HG03064 (cell line): Measurements from ENCODE around the gene ADIPOR2.
"Not testable (repeated sequence)": the region's sequence is repeated elsewhere in the genome, so short reads cannot be mapped to it uniquely, and the experiment has no call there.

ENCODE experiments used
- ATAC-seq: cut with Tn5 transposase; IDR thresholded peaks from one replicate; pipeline ENCODE4 v1.9.1; 2021; ENCODE audit warnings: low read depth; ENCODE audit not compliant: unreplicated experiment

Gene ADIPOR2

DNA sequence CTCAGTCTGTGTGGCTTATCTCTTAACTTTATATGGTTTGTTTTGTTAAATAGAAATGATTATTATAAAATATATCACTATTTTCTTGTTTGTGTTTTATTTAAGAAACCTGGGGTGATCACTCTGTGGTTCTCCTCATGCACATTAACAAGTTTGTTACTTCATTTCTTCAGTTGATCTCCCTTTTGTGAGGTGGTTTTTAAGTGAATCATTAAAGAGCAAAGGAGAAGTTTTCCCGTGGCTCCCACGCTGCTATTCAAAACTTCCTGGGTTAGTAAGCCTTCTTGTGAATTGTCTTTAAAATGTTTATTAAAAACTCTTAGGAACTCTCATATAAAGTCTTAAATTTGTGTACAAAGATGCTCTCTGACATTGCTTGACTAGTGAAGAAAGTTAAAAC is 11.8 kb downstream of the ADIPOR2 start:
- ATAC-seq, result no peak

DNA sequence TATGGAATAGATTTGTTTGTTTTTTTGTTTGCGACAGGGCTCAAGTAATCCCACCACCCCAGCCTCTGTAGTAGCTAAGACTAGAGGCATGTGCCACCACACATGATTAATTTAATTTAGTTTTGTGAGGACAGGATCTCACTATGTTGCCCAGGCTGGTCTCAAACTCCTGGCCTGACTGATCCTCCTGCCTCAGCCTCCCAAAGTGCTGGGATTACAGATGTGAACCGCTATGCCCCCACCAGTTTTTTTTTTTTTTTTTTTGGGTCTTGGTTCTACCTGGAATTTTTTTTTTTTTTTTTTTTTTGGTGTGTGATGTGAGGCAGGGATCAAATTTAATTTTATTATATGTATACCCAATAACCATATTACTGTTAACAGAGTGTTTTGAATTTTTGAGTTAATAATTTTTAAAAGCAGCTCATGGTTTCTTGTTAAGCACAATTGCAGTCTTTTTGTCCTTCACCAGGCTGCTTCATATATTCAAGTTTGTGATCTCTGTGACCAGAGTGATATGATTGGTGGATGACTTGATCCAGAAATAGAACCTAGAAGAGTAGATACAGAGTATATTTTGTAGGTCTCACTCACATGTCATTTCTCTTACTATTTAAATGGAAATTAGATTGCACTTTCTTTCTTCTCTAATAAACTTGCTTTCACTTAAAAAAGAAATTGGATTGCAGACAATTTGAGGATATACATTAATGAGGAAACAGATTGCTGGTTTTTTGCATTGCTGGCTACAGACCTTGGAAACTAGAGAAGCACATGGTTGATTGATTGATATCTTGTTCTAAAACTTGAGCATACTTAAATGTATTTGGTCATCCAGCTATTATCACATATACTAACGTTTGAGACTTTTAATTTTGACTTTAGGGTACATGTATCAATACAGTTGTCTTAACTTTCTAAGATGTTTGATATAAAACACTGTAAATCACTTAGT is 13.2 kb downstream of the ADIPOR2 start:
- no peak for ATAC-seq

DNA sequence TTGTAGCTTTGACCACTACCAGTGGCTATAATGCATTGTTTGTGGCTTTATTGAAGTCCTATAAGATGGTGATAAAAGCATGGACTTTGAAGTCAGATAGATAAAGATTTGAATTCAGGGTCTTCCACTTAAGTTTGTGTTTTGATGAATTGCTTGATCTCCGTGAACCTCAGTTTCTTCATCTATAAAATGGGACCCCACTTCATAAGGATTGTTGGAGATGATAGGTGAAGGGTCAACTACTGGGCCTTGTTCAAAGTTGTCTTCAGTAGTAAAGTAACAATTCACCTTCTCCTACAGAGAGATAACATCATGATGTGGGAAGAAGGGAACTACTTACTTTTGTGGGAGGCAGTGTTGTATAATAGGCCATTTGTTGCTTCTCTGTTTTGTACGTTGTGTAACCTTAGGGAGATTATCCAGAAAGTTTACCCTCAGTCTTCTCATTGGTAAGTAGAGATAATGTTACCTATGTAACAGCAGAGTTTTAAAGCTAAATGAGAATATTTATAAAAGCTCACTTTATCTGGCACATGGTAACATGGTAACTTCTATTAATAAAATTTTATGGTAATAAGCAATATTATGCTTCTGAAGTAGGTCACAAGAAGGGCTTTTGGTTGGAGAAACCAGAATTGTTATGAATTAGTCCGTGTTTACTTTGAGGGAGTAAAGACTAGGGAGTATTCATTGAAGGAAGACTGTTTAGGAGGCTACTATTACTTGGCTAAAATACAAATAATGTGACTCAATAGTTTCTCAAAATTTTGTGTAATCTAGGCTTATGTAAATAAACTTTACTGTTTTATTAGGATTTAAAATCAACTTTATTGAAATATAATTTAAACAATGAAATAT is 15.1 kb downstream of the ADIPOR2 start:
- no peak for ATAC-seq

DNA sequence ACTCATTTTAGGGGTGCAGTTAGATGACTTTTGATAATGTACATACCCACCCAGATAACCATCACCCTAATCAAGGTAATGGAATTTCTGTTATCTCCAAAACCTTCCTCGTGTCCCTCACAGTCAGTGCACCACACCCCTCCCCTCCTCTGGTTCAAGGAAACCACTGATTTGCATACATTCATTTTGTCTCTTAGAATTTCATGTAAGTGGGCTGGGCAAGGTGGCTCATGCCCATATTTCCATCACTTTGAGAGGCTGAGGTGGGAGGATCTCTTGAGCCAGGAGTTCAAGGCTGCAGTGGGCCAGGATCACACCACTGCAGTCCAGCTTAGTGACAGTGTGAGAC is 15.7 kb downstream of the ADIPOR2 start:
- no peak for ATAC-seq

DNA sequence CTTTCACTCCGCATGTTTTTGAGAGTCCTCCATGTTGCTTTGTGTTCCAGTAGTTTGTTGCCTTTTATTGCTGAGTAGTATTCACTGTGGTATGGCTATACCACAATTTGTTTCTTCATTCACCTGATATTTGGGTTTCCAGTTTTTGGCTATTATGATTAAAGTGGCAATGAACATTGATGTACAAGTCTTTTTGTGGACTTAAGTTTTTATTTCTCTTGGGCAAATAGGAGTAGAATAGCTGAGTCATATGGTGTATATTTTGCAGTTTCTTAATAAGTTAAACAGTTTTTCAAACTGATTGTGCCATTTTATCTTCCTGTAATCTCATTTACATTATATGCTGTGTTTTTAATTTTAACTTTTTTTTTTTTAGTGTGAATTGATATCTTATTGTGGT is 16.2 kb downstream of the ADIPOR2 start:
- no peak for ATAC-seq

DNA sequence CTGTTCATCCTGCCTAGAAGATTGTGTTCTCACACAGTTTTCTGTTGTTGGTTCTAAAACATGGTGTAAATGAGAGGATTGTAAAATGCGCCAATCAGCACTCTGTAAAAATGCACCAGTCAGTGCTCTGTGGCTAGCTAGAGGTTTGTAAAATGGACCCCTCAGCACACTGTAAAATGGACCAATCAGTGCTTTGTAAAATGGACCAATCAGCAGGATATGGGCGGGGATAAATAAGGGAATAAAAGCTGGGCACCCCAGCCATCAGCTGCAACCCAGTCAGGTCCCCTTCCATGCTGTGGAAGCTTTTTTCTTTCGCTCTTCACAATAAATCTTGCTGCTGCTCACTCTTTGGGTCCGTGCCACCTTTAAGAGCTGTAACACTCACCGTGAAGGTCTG is 19.1 kb downstream of the ADIPOR2 start:
- not testable (repeated sequence) for ATAC-seq

DNA sequence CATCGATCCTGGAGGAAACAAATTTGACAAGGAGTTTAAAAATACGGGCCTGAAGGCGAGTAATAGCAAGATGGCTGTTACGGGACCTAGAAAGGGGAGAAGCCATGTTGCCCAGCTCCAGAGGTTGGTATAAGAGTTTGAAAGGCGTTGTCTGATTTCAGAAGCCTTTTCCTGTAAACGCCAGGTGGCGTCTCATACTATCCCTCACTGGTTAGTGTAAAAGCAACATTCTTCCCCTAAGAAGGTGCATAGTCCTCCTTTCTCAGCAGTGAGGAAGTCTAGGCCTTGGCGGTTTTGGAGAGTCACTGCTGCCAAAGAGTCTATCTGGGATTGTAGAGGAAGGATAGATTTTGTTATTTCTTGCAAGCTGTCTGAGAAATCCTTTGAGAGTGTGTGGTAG is 20.0 kb downstream of the ADIPOR2 start:
- ATAC-seq, result not testable (repeated sequence)

DNA sequence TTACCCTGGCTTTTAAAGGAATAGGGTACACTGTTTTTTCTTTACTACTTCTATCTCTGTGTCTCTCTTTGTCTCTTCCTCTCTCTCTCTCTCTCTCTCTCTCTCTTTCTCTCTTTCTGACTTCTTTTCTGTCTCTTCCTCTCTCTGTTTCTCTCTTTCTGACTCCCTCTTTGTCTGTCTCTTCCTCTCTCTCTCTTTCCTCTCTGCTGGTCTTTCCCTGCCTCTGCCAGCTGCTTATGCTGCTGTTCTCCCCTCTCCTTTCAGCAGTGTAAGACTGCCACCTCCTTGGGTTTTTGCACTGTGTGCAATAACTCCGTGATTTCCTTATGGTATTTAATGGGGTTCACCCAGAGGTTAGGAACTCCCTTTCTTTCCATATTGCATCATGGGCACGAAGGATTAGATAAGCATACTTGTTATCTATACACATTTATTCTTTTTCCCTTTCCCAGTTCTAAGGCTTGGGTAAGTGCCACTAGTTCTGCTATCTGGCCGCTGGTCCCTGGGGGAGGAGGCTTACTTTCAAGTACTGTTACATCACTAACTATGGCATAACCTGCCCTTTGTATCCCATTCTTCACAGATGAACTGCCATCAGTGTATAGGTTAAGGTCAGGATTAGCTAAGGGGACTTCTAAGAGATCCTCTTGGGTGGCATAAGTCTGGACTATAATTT is 20.8 kb downstream of the ADIPOR2 start:
- not testable (repeated sequence) for ATAC-seq

DNA sequence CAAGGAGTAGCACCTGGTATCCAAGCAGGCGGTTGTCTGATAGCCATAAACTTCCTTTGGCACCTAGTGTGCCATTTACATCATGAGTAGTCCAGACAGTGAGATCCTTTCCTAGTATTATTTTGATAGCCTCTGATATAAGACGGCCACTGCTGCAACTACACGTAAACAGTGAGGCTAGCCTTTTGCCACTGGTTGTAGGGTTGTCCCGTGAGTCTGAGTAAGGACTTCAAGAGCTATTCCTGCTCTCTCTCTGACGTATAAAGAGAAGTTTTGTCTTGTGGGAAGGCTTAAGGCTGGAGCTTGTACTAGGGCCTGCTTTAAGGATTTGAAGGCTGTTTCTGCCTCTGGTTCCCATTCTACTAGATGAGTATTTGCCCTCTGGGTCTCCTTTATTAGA is 21.4 kb downstream of the ADIPOR2 start:
- ATAC-seq, result not testable (repeated sequence)

DNA sequence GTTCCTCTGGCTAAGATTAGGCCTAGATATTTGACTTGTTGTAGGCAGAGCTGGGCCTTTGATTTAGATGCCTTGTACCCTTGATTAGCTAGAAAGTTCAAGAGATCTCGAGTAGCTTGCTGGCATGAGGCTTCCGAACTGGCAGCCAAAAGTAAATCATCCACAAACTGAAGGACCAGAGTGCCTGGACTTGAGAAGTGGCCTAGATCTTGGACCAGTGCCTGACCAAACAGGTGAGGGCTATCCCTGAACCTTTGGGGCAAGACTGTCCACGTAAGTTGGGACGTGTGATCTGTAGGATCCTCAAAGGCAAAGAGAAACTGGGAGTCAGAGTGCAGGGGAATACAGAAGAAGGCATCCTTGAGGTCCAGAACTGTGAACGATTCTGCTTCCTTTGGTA is 22.0 kb downstream of the ADIPOR2 start:
- ATAC-seq, result not testable (repeated sequence)

DNA sequence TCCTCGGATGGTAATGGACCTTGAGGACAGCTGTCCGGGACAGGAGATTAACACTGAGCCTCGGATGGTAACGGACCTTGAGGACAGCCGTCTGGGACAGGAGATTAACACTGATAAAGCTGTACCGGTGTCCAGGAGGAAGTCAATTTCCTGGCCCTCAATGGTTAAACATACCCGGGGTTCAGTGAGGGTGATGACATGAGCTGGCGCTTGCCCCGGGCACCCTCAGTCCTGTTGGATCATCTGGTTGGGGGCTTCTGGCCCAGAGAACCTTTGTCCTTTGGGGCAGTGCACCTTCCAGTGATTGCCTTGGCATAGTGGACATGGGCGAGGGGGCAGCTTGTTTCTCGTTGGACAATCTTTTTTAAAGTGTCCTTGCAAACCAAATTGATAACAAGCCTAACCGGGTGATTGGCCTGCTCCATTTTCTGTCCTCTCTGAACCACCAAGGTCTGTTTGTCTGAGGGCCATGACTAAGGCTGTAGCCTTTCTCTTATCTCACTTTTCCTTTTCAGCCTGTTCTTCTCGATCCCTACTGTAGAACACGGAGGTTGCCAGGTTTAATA is 23.0 kb downstream of the ADIPOR2 start:
- not testable (repeated sequence) for ATAC-seq

DNA sequence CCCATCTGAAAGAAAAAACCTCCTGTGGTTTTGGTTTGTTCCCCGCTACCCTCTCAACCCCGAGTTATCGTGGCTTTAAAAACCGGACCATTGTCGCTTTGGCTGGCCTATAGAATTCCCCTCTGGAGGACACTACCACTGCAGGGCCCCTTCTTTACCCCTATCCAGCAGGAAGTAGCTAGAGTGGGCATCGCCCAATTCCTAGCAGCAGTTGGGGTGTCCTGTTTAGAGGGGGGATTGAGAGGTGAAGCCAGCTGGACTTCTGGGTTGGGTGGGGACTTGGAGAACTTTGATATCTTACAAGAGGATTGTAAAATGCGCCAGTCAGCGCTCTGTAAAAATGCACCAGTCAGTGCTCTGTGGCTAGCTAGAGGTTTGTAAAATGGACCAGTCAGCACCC is 24.6 kb downstream of the ADIPOR2 start:
- not testable (repeated sequence) for ATAC-seq

DNA sequence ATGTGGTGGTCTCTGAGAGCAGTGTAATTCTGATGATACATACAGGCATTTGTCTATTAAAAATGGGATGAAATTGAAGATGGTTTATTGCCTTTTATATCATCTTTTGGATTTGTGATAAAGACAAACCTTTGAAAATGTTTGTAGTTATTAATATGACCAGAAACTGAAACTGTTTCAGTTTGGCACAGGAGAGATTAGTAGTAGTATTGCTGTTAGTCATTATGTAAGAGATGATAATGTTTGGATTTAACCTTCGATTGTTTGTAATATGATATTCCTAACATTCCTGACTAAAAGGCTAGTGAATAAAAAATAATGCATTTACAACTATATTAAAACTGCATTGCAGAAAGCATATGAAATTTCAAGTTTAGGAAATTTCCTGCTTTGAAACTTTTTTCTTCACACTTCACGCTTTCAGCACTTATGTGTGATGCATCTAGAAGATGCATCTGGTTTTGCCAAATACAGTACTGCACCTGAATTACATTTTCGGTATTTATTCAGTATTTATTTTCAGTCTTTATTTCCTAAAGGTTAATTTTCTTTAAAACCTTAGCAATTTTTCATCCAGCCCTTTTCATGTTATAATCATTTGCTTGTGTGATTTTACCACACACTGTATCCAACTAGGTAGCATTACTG is 25.5 kb downstream of the ADIPOR2 start:
- ATAC-seq, result no peak

DNA sequence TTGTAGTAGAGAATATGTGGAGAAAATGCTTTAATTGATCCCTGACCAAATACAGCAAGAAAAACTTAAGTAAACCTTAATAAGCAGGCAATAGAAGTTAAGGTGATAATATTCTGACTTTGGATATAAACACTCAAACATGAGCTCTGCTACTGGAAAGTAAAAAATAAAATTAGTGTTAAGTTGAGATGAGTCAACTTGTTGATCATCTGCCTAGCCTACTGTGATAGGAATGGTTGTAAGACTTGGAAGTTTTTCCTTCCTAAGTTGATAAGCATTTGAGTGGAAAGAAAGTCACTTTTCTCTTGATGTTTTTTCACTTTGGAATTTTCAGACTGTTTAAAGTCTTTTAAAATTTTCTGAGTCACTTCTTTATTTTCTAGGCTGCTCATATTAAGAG is 26.0 kb downstream of the ADIPOR2 start:
- ATAC-seq, result no peak

DNA sequence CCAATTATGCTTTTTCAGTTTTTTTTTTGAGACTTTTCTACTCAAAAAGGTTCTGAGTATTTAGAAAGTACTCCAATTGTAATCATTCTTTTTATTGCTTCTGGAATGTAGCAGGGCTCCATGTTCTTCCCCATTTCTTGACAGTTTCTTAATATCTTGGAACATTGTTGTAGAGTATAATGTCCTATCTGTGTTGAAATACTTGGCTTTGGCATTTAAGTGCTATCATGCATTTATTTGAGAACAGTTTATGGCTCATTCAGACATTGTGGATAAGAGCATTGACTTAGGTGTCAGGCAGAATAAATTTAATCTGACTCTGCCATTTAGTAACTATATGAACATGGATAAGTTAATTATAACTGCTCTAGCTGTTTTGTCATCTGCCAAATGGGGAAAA is 28.3 kb downstream of the ADIPOR2 start:
- ATAC-seq, result no peak

DNA sequence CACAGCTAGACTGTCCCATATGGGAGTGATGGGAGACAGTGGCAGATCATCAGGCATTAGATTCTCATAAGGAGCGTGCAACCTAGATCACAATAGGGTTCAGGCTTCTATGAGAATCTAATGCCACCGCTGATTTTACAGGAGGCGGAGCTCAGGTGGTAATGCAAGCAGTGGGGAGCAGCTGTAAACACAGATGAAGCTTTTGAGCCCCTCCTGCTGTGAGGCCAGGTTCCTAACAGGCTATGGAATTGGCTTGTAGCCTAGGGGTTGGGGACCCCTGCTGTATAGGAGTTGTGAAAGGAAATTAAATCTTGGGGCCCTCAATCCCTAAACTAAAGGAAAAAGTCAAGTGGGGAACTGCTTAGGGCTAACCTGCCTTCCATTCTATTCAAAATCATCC is 29.6 kb downstream of the ADIPOR2 start:
- ATAC-seq, result no peak

DNA sequence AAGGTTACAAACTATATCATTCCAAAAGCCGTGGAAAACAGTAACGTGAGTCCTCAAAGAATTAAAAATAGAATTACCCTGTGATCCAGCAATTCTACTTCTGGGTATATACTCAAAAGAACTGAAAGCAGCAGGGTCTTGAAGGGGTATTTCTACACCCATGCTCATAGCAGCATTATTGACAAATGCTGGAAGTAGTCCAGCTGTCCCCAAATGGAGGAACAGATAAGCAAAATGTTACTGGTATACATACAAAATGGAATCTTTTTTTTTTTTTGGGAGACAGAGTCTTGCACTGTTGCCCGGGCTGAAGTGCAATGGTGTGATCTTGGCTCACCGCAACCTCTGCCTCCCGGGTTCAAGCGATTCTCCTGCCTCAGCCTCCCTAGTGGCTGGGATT is 32.9 kb downstream of the ADIPOR2 start:
- no peak for ATAC-seq

DNA sequence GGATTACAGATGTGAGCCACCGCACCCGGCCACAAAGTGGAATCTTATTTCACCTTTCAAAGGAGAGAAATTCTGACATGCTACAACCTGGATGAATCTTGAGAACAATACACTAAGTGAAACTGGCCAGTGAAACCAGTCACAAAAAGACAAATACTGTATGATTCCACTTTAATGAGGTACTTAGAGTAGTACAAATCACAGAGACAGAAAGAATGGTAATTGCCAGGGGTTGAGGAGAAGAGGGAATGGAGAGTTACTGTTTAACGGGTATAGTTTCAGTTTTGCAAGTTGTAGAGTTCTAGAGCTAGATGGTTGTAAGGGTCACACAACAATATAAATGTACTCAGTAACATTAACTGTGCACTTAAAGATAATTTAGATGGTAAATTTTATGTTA is 33.4 kb downstream of the ADIPOR2 start:
- no peak for ATAC-seq

DNA sequence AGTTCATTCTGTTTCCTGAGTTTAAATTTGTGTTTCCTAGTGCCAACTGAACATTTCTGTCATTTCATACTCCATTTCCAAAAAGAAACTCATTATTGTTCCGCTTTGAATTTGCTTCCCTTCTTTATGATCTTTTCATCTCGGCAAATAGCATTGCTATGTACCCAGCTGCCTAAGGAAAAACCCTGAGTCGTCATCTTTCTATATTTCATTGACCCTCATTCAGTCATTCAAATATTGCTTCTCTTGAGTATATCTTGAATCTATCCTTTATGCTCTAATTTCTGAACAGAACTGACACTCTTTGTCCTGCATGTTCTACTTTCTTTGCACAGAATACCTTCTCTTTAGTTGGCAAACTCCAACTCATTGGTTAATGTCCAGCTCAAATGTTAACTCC is 35.9 kb downstream of the ADIPOR2 start:
- no peak for ATAC-seq

DNA sequence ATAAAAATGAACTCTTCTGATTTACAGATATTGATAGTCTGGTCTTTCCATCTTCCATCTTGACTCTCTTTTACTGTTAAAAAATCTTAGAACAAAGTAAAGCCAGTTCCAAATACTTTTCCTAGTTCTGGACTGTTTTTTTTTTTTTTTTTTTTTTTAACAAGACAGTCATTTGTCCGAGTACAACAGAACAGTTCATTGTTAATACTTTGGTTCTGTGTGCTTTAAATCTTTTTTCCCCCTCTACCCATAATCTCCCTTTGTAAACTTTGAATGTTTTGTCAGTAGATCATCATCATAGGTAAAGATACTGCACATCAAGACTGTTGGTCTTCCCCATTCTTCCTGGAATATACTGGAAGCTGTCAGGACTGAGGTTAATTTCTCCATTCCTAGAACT is 38.0 kb downstream of the ADIPOR2 start:
- ATAC-seq, result no peak
